HCT116 (cell line): ENCODE measurements around the gene SEC14L1.

Experiments
- EZH2 ChIP-seq: fragments of 200-600 bp; sonication (generic); IDR thresholded peaks from 2 replicates; pipeline ENCODE4 v1.6.1; 2017; ENCODE audit warnings: antibody characterized with exemption, mixed run types
- EZH2phosphoT487 ChIP-seq: fragments of 200-600 bp; IDR thresholded peaks from 2 replicates; pipeline ENCODE4 v1.6.1; 2018; ENCODE audit warnings: antibody characterized with exemption, borderline replicate concordance
- POLR2A ChIP-seq: IDR thresholded peaks from 2 replicates; pipeline ENCODE4 v1.7.0; 2011; ENCODE audit warnings: borderline replicate concordance; ENCODE audit not compliant: insufficient read depth, insufficient read length; ENCODE audit errors: extremely low read depth
- POLR2AphosphoS5 ChIP-seq: IDR thresholded peaks from 2 replicates; pipeline ENCODE4 v1.6.1; 2011; ENCODE audit warnings: mild to moderate bottlenecking, low read depth, low read length, moderate library complexity
- TCF7L2 ChIP-seq: IDR thresholded peaks from 2 replicates; pipeline ENCODE4 v1.7.0; 2011; ENCODE audit warnings: borderline replicate concordance, inconsistent platforms; ENCODE audit not compliant: insufficient read depth, insufficient read length; ENCODE audit errors: extremely low read depth
- YY1 ChIP-seq: IDR thresholded peaks from 2 replicates; pipeline ENCODE4 v1.6.1; 2011; ENCODE audit warnings: low read length, low read depth, moderate library complexity, mild to moderate bottlenecking; ENCODE audit not compliant: insufficient replicate concordance; ENCODE audit errors: extremely low read depth
- TF ChIP-seq, protein P1 (sequence below), 3 experiments: fragments of 200-600 bp in 1 of 3; sonication (generic) in 1 of 3; IDR thresholded peaks in 2 of 3; conservative IDR thresholded peaks in 1 of 3; 2 replicates each; pipeline ENCODE4 v1.5.1; 2012 to 2017; ENCODE audit warnings: low read depth in 2 of 3, low read length in 2 of 3, antibody characterized with exemption in 1 of 3, borderline replicate concordance in 1 of 3, control low read depth in 1 of 3, mild to moderate bottlenecking in 1 of 3, mixed read lengths in 1 of 3, mixed run types in 1 of 3, moderate library complexity in 1 of 3; ENCODE audit not compliant: insufficient read depth in 1 of 3
- TF ChIP-seq, protein P2 (sequence below): IDR thresholded peaks from 2 replicates; pipeline ENCODE4 v1.6.1; 2012

DNA sequence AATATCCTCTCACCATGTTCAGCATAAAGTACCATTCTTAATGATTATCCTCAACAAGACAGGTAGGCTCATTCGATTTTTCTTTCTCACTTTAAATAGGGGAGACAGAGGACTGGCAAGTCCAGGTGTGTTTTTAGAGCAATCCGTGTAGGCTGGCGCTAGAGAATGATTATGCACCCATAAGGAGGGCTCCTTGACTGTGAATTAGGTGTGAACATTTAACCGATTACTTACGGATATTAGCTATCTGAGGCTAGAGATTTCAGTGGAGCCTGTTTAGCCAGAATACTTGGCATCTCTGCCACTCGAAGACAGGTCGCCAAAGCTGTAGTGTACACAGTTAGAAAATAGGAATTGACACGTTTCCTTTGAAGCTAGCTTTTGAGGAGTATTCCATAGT, 1.9 kb downstream of the SEC14L1 start:
- no peak for TF ChIP-seq TCF7L2
- TF ChIP-seq, protein P1, sequence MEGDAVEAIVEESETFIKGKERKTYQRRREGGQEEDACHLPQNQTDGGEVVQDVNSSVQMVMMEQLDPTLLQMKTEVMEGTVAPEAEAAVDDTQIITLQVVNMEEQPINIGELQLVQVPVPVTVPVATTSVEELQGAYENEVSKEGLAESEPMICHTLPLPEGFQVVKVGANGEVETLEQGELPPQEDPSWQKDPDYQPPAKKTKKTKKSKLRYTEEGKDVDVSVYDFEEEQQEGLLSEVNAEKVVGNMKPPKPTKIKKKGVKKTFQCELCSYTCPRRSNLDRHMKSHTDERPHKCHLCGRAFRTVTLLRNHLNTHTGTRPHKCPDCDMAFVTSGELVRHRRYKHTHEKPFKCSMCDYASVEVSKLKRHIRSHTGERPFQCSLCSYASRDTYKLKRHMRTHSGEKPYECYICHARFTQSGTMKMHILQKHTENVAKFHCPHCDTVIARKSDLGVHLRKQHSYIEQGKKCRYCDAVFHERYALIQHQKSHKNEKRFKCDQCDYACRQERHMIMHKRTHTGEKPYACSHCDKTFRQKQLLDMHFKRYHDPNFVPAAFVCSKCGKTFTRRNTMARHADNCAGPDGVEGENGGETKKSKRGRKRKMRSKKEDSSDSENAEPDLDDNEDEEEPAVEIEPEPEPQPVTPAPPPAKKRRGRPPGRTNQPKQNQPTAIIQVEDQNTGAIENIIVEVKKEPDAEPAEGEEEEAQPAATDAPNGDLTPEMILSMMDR (IDR thresholded peaks at IDR 0.05 in 2 of 3, conservative IDR thresholded peaks at IDR 0.05 in 1 of 3; ENCODE audit: borderline replicate concordance in 1 of 3, insufficient read depth in 1 of 3, low read depth in 2 of 3, low read length in 2 of 3) = no peak
- no peak for TF ChIP-seq POLR2A
- no peak for TF ChIP-seq POLR2AphosphoS5
- no peak for TF ChIP-seq YY1
- TF ChIP-seq EZH2phosphoT487 = no peak
- TF ChIP-seq, protein P2, sequence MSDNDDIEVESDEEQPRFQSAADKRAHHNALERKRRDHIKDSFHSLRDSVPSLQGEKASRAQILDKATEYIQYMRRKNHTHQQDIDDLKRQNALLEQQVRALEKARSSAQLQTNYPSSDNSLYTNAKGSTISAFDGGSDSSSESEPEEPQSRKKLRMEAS = no peak
- no peak for TF ChIP-seq EZH2
